DOHH2 (cell line): ENCODE measurements around the gene GABRG3.

Experiments
- EZH2phosphoT487 ChIP-seq: fragments of 200-600 bp; sonication (generic); IDR thresholded peaks from 2 replicates; pipeline ENCODE4 v1.6.1; 2017; ENCODE audit warnings: borderline replicate concordance, mild to moderate bottlenecking, antibody characterized with exemption, low read length, moderate library complexity, mixed read lengths
- TF ChIP-seq, protein P1 (sequence below): fragments of 200-600 bp; sonication (generic); IDR thresholded peaks from one replicate; pipeline ENCODE4 v1.5.1; 2014; ENCODE audit warnings: antibody characterized with exemption, mild to moderate bottlenecking, low read depth, low read length; ENCODE audit not compliant: poor library complexity, severe bottlenecking

DNA sequence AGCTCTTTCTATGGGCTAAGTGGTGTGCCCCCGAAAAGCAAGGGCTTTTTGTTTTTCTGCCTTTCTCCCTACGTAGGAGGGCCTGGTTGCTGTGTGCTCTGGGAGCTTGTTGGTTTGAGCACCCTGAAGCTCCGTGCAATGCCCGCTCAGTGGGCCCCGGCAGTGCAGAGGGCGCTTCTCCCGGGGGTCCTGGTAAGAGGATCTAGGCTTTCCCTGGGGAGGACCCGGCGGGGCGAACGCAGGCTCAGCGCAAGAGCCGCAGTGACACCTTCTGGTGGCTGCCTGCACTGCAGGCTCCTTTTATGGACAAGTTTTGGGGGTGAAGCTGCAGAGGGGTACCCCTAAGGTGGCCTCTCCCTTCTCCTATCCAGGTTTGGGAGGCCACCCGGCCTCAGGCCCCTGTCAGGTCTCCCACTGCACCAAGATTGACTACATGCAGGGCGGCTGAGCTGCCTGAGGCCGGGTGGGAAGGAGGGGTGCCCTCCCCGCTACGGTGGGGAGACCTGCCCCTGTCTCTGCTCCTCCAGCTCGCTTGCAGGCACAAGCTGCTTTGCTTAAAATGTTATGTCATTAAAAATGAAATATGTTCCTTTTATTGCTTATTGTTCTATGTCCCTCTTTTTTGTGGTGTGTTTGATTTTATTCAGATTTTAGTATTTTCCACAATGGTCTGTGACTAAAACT, 387.9 kb downstream of the GABRG3 start:
- TF ChIP-seq, protein P1, sequence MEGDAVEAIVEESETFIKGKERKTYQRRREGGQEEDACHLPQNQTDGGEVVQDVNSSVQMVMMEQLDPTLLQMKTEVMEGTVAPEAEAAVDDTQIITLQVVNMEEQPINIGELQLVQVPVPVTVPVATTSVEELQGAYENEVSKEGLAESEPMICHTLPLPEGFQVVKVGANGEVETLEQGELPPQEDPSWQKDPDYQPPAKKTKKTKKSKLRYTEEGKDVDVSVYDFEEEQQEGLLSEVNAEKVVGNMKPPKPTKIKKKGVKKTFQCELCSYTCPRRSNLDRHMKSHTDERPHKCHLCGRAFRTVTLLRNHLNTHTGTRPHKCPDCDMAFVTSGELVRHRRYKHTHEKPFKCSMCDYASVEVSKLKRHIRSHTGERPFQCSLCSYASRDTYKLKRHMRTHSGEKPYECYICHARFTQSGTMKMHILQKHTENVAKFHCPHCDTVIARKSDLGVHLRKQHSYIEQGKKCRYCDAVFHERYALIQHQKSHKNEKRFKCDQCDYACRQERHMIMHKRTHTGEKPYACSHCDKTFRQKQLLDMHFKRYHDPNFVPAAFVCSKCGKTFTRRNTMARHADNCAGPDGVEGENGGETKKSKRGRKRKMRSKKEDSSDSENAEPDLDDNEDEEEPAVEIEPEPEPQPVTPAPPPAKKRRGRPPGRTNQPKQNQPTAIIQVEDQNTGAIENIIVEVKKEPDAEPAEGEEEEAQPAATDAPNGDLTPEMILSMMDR = peak; percentile 72
- no peak for TF ChIP-seq EZH2phosphoT487
